Hematopoietic multipotent progenitor cell treated with erythropoietin and hydrocortisone succinate and interleukin-3 and kit ligand, for 6 days (in vitro differentiated cells): ENCODE measurements around the gene DSG2.
"Not testable (repeated sequence)": the region's sequence is repeated elsewhere in the genome, so short reads cannot be mapped to it uniquely, and the experiment has no call there.

ENCODE experiments used
- DNase-seq: peaks from one replicate; pipeline ENCODE4 v3.0.0-alpha.2; 2015

Gene DSG2

DNA sequence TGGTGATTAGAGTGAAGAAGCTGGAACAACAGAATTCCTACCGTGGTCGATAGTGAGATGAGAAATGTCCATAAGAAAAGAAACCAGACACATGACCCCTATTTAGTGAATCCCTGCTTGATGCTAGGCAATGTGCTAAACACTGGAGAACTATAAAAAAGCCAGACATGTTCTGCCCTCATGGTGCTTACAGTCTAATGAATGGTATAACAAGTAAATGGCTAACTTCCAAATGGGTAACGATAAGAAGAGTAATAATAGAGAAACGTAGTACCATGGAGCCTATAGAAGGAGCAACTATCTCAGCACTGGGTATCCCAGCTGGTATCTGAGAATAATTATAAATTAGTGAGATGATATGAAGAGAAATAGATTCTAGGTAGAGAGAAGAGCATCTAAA, 5.0 kb downstream of the DSG2 start:
- DNase-seq, result no peak

GRCh38 chr18:31504455-31505147, 6.6 kb downstream of the DSG2 start:
- DNase-seq, result no peak

GRCh38 chr18:31505156-31505555, 7.2 kb downstream of the DSG2 start:
- no peak for DNase-seq

DNA sequence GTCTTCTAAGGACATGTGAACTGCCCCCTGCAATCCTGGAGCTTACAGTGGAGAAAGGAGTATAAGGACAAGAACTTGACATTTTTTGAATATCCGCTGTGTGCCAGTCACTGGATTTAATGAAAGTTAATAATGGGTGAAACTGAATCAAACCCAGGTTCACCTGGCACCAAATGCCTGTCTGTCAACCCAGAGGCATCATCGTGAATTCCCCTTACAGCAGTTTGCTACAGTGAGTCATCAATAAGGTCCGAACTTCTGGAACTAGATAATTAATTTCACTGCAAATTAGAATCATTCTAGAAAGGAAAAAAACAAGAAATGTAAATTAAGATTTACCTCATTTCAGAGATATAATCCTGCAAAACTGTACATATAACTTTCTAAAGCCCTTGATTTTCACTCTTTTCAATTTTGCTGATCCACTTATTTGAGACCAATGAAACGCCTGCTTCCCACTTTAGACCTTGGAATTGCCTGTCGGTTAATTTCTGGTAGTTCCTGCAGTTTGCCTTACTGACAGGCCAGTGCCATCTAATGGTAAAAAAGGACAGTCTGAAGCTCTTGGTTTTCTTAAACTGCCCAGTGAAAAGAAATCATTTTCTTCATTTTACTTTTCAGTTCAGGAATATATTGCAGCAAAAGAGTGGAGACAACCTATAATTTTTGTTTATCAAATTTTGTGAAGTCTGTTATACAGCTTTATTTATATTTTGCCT, 8.2 kb downstream of the DSG2 start:
- DNase-seq, result no peak

- not testable (repeated sequence) for DNase-seq
These were observed 9.1 kb downstream of the DSG2 start for GRCh38 chr18:31507124-31507523.

DNA sequence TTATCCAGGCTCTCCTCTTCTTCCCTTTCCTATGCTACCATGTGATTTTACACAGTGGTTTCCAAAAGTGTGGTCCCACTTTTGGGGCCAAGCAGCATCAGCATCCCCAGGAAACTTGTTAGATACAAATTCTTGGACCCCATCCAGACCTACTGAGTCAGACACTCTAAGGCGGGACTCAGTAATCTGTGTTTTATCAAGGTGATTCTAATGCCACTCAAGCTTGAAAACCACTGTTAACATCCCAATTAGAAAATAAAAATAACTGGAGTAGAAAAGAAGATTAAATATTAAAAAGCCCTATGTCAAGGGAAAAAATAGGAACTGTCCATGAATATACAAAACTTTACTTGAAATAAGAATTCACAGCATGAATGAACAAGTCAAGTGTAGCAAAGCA, 10.8 kb downstream of the DSG2 start:
- DNase-seq, result no peak

GRCh38 chr18:31509571-31509970, 11.6 kb downstream of the DSG2 start:
- DNase-seq, result no peak

DNA sequence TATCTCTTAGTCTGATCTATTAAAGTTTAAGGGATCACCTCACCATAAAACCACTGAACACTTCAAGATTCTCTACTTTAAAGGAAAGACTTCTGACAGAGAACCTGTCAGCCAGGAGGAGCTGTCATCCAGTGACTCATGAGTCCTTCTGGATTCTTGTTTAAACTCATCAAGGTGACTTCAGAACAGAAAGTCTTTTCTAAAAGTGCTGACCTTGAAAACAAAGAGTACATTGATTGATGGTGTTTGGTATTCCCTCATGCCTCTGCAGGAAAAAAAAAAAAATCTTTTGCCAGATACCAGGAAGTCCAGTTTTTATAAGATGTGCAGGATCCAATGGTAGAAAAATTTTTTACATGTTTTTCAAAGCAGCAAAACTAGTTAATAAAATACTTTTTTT, 12.3 kb downstream of the DSG2 start:
- DNase-seq, result no peak

DNA sequence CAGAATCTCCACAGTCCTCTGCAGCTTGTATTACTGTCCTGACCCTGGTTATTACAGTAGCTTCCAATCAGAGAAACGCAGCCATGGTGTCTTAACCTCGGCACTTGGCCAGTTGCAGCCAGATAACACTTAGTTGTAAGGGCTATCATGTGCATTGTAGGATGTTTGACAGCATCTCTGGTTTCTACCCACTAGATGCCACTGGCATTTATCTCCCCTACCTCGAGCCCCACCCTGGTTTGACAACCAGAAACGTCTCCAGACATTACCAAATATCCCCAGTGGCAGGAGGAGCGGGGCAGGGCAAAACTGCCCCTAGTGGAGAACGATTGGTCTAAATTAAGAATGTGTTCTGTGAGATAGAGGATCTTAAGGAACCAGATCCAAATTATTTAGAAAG, 13.1 kb downstream of the DSG2 start:
- DNase-seq, result peak; percentile 64

GRCh38 chr18:31512203-31512764, 14.3 kb downstream of the DSG2 start:
- DNase-seq, result no peak

DNA sequence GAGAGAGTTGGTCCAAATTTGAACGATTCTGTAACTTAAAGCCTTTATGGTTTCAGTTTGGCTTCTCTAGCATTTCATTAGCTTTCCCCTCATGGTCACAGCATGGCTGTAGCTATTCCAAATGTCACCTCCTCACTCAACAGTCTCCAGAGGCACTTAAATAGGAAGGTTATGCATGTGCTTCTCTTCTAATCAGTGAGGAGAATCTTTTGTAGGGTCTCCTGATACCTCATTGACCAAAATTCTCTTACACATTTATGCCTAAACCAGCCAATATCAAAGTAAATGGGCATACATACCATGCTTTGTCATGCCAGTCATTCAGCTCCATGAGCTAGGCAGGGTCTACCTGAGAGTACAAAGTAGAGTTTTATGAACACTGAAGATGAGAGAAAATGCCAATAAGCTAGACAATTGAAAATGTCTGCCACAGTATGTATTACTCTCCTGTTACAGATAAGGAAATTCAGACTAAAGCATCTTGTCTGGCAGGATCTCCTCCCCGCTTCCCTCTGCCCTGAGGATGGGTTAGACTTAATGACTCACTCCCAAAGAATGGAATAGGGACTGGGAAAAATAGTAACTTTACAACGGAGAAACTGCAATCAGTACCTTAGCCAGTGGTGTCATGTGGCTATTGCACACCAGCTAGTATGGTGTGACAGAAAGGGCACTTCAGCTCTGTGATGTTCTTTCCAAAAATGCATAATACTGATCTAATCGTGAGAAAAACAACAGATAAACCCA, 15.4 kb downstream of the DSG2 start:
- DNase-seq, result no peak

DNA sequence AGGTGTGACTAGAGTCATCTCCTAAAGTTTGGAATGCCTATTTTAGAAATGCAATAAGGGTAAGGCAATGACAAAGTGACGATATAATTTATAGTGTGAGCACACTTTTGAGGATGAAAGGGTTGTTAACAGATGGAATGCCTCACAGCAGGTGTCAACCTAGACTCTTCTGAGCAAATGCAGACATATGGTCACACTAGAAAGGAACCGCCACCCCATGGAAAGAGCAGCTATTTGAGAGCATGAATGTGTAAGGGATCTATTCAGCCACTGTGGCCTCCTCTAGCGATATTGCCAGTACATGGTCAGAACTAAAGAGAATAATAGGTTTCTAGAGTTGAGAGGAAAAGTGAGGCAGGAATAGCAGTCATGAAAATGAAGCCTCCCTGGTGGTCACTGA, 18.5 kb downstream of the DSG2 start:
- DNase-seq, result no peak

GRCh38 chr18:31526374-31526773, 28.4 kb downstream of the DSG2 start:
- DNase-seq, result no peak

- no peak for DNase-seq
These were observed 35.3 kb downstream of the DSG2 start for GRCh38 chr18:31533236-31533635.

DNA sequence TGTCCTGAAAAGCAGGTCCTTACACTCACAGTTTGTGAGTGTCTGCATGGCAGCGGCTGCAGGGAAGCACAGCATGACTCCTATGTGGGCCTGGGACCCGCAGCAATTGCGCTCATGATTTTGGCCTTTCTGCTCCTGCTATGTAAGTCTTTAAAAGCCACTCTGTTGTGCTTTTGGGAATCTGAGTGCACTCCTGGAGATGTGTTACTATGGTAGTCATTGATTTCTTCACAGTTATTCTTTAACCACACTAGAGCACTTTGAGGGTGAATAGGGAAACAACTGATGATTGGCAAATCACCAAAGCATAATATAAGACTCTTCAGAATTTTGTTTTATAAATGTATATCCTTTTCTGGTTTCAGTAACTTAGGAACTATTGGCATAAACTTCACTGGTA, 40.9 kb downstream of the DSG2 start:
- no peak for DNase-seq

GRCh38 chr18:31546476-31546875, 48.5 kb downstream of the DSG2 start:
- DNase-seq, result no peak

- DNase-seq, result no peak
These were observed 50.9 kb downstream of the DSG2 start for GRCh38 chr18:31548853-31549252.

DNA sequence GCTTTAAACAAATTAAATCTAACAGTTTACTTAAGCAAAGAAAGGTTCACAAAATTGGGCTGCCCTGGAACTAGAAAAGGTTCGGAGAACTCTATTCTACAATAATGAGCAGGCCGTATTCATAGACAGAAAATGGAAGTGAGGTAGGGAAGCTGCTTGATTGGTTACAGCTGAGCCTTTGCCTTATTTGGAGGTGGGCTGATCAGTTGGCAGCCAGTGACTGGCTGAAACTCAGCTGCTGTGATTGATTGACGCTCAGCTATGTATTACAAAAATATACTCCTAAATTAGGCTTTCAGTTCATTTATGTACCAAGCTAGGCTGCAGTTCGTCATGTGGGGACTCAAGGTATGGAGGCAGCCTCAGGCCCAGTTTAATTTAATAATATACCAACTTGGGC, 51.4 kb downstream of the DSG2 start:
- no peak for DNase-seq

- no peak for DNase-seq
These were observed 53.9 kb downstream of the DSG2 start for GRCh38 chr18:31551883-31552282.

- no peak for DNase-seq
These were observed 55.8 kb downstream of the DSG2 start for GRCh38 chr18:31553800-31554199.

- DNase-seq, result no peak
These were observed 56.8 kb downstream of the DSG2 start for GRCh38 chr18:31554776-31555175.

DNA sequence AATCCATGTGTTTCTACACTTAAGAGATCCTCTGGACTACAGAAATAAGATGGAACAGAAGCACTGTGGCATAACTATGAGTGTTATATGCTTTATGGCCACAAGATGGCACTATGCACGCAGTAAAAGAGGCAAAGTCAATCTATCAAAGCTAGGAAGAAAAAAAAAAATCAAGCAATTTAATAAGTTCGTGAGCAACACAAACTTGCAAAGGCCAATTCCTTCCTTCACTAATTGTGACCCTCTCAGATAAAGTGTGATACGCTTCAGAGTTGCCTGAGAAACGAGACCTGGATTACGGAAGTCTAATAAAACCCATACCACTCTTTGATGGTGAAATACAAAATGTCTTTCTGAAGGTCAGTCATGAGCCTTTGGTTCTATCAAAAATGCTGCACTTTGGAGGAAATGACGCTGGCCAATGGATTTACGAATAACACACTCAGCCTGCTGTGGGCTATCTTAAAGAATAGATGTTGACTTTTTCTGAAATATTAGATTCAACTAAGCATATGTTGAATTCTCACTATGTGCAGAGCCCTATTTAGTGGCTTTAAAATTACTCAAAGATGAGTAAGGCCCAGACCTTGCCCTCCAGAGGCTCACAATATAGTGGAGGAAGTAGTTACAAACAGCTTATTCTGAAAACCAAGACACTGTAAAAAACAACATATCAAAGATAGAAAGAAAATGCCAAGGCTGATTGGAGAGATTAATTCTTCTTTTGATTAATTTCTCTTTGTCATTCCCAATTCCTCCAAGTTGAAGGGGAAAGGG, 58.2 kb downstream of the DSG2 start:
- peak; percentile 84 for DNase-seq

- no peak for DNase-seq
These were observed 59.5 kb downstream of the DSG2 start for GRCh38 chr18:31557446-31557845.
